Suprapubic skin (tissue), 3 donors: ENCODE measurements around the gene STXBP1.

Experiments used
- CTCF ChIP-seq, 2 donors: fragments of 200-600 bp in 1 of 2; fragments of 450-650 bp in 1 of 2; sonication (generic) in 1 of 2; IDR thresholded peaks; one replicate each; pipeline ENCODE4 v1.5.1; 2016 to 2019; ENCODE audit warnings: antibody characterized with exemption in 2 of 2, mild to moderate bottlenecking in 1 of 2, moderate library complexity in 1 of 2
- EP300 ChIP-seq: sonication (generic); formaldehyde crosslinking; IDR thresholded peaks from one replicate; pipeline ENCODE4 v1.6.1; 2017; ENCODE audit warnings: antibody characterized with exemption

GRCh38 chr9:127562279-127562796 is 49.7 kb upstream of the STXBP1 start:
- no peak for TF ChIP-seq CTCF (IDR thresholded peaks at IDR 0.05)
- TF ChIP-seq EP300 = no peak
